ENCODE measurements around the gene TGFBR3.

- no peak for TF ChIP-seq EZH2phosphoT487 (IDR thresholded peaks at IDR 0.05; ENCODE audit: low read depth)
- no peak for TF ChIP-seq CTCF (IDR thresholded peaks at IDR 0.05; ENCODE audit: low read depth, low read length)
Observed at GRCh38 chr1:91924146-91924545, 38.2 kb upstream of the TGFBR3 start.

All from OCI-LY3 (cell line).